DOHH2 (cell line): ENCODE measurements around the gene CFAP46.

ENCODE experiments used
- CTCF ChIP-seq: fragments of 200-600 bp; sonication (generic); IDR thresholded peaks from one replicate; pipeline ENCODE4 v1.5.1; 2014; ENCODE audit warnings: antibody characterized with exemption, mild to moderate bottlenecking, low read depth, low read length; ENCODE audit not compliant: poor library complexity, severe bottlenecking
- EZH2phosphoT487 ChIP-seq: fragments of 200-600 bp; sonication (generic); IDR thresholded peaks from 2 replicates; pipeline ENCODE4 v1.6.1; 2017; ENCODE audit warnings: borderline replicate concordance, mild to moderate bottlenecking, antibody characterized with exemption, low read length, moderate library complexity, mixed read lengths

GRCh38 chr10:132786884-132787494 is 155.4 kb downstream of the CFAP46 start:
- TF ChIP-seq CTCF (no peak), EZH2phosphoT487 (no peak)
